Esophagus squamous epithelium (tissue), 4 donors: ENCODE measurements around the gene SKI.

Experiments
- CTCF ChIP-seq, 6 experiments: fragments of 450-650 bp in 4 of 6; fragments of 200-600 bp in 2 of 6; sonication (generic) in 2 of 6; IDR thresholded peaks; one replicate each; pipeline ENCODE4 v1.5.1; 2016 to 2019; ENCODE audit warnings: antibody characterized with exemption in 6 of 6, mild to moderate bottlenecking in 4 of 6, moderate library complexity in 4 of 6
- POLR2A ChIP-seq, 4 donors: fragments of 450-650 bp; IDR thresholded peaks; one replicate each; pipeline ENCODE4 v1.6.1; 2017; ENCODE audit warnings: antibody characterized with exemption in 4 of 4, mild to moderate bottlenecking in 4 of 4, moderate library complexity in 3 of 4

- TF ChIP-seq CTCF (IDR thresholded peaks at IDR 0.05) (no peak), POLR2A (IDR thresholded peaks at IDR 0.05) (no peak)
Observed at GRCh38 chr1:2273401-2274090, 45.4 kb downstream of the SKI start.
